Measurements from ENCODE around the gene FAU. TPM values are rescaled to one million over a fixed set of nuclear protein-coding genes. Genes with fewer than 3 reads are reported as not detected.

FAU gene
- total and polyA plus RNA-seq, 2 of the 13 experiments (the other 11 are each of a cell fraction or from before 2014, with no cell fraction given), result 374 to 869 TPM

DNA sequence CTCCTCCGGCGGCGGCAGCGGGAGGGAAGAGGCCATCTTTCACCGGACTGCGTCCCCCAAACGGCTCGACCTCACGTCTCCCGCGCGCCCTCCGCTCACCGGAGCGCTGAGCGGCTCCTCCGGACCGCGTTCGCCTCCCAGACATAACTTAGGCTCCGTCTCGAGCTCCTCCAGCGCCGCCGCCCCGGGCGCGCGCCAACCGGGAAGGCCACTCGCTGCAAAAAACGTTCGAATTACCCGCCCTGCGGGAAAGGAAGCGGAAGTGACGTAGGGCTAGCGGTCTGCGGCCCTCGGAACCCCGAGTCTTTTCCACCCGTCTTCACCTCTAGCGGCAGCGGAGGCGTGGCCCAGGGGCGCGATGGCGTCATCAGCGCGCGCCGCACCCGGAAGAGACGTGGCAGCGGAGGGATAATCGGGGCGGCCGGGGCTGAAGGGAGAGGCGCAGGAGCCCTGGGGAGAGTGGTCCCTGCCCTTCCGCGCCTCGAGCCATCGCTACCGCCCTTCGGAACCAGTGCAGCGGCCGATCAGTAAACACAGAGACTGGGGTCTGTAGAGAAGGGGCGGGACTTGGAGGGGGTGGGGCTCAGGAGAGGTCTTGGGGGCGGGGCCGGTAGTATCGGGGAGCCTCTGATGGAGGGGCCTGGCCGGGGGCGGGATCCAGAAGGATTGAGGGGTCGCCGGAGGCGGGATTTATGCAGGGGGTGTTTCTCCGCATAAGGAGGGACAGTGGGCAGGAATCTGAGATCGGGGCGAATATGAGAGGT, 37.9 kb downstream of the FAU start, which contains the start of the genes CDCA5 and ZFPL1 (continued):
- TF ChIP-seq, protein P1, sequence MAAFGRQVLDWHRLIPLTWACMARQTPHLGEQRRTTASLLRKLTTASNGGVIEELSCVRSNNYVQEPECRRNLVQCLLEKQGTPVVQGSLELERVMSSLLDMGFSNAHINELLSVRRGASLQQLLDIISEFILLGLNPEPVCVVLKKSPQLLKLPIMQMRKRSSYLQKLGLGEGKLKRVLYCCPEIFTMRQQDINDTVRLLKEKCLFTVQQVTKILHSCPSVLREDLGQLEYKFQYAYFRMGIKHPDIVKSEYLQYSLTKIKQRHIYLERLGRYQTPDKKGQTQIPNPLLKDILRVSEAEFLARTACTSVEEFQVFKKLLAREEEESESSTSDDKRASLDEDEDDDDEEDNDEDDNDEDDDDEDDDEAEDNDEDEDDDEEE (CRISPR knock-in tag; IDR thresholded peaks at IDR 0.05), result 0 out of 2 replicates have a peak, but pooled peaks have one; percentile 76
- peak; percentile 77; the same call in 1 of the 2 replicates for TF ChIP-seq ZFP41 (CRISPR knock-in tag; IDR thresholded peaks at IDR 0.05; ENCODE audit: borderline replicate concordance)
- TF ChIP-seq ZNF207 (IDR thresholded peaks at IDR 0.05; ENCODE audit: borderline replicate concordance), result no peak
- no peak; the same call in 1 of the 2 replicates for TF ChIP-seq RXRA (CRISPR knock-in tag; IDR thresholded peaks at IDR 0.05)
- TF ChIP-seq SSRP1 (CRISPR knock-in tag; IDR thresholded peaks at IDR 0.05), result 0 out of 2 replicates have a peak, but pooled peaks have one; percentile 25
- no peak for TF ChIP-seq AKAP8 (CRISPR knock-in tag; IDR thresholded peaks at IDR 0.05)
- TF ChIP-seq MLLT10 (CRISPR knock-in tag; IDR thresholded peaks at IDR 0.05), result no peak
- peak; percentile 94 for TF ChIP-seq SIN3A (IDR thresholded peaks at IDR 0.05; ENCODE audit: borderline replicate concordance, low read depth, low read length)
- TF ChIP-seq JUN (CRISPR knock-in tag; IDR thresholded peaks at IDR 0.05), result no peak
- TF ChIP-seq ZNF557 (CRISPR knock-in tag; IDR thresholded peaks at IDR 0.05), result no peak
- TF ChIP-seq, protein P2, sequence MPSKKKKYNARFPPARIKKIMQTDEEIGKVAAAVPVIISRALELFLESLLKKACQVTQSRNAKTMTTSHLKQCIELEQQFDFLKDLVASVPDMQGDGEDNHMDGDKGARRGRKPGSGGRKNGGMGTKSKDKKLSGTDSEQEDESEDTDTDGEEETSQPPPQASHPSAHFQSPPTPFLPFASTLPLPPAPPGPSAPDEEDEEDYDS (CRISPR knock-in tag; IDR thresholded peaks at IDR 0.05), result peak; percentile 59; the same call in 1 of the 2 replicates
- TF ChIP-seq MXI1 (IDR thresholded peaks at IDR 0.05; ENCODE audit: borderline replicate concordance, low read depth, low read length), result peak; percentile 94; the same call in 2 of the 3 replicates
- TF ChIP-seq MYC (CRISPR knock-in tag; IDR thresholded peaks at IDR 0.05; ENCODE audit: borderline replicate concordance), result peak; percentile 73; the same call in 1 of the 2 replicates
- TF ChIP-seq, protein P3, sequence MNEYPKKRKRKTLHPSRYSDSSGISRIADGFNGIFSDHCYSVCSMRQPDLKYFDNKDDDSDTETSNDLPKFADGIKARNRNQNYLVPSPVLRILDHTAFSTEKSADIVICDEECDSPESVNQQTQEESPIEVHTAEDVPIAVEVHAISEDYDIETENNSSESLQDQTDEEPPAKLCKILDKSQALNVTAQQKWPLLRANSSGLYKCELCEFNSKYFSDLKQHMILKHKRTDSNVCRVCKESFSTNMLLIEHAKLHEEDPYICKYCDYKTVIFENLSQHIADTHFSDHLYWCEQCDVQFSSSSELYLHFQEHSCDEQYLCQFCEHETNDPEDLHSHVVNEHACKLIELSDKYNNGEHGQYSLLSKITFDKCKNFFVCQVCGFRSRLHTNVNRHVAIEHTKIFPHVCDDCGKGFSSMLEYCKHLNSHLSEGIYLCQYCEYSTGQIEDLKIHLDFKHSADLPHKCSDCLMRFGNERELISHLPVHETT (CRISPR knock-in tag; conservative IDR thresholded peaks at IDR 0.05), result peak; percentile 79; the same call in 1 of the 2 replicates
- peak; percentile 76; the same call in 1 of the 2 replicates for TF ChIP-seq ZNF780A (CRISPR knock-in tag; IDR thresholded peaks at IDR 0.05)
- no peak for TF ChIP-seq SMARCC2 (IDR thresholded peaks at IDR 0.05)
- TF ChIP-seq CHCHD3 (CRISPR knock-in tag; IDR thresholded peaks at IDR 0.05), result peak; percentile 77; the same call in 1 of the 2 replicates
- TF ChIP-seq, protein P4, sequence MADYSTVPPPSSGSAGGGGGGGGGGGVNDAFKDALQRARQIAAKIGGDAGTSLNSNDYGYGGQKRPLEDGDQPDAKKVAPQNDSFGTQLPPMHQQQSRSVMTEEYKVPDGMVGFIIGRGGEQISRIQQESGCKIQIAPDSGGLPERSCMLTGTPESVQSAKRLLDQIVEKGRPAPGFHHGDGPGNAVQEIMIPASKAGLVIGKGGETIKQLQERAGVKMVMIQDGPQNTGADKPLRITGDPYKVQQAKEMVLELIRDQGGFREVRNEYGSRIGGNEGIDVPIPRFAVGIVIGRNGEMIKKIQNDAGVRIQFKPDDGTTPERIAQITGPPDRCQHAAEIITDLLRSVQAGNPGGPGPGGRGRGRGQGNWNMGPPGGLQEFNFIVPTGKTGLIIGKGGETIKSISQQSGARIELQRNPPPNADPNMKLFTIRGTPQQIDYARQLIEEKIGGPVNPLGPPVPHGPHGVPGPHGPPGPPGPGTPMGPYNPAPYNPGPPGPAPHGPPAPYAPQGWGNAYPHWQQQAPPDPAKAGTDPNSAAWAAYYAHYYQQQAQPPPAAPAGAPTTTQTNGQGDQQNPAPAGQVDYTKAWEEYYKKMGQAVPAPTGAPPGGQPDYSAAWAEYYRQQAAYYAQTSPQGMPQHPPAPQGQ (CRISPR knock-in tag; IDR thresholded peaks at IDR 0.05; ENCODE audit: borderline replicate concordance), result no peak
- TF ChIP-seq ZNF329 (CRISPR knock-in tag; IDR thresholded peaks at IDR 0.05; ENCODE audit: low read depth), result no peak
- TF ChIP-seq AGO1 (IDR thresholded peaks at IDR 0.05; ENCODE audit: low read depth, low read length, poor library complexity, severe bottlenecking), result peak; percentile 36
- TF ChIP-seq ZNF567 (CRISPR knock-in tag; IDR thresholded peaks at IDR 0.05; ENCODE audit: borderline replicate concordance), result peak; percentile 81; the same call in 1 of the 2 replicates
- no peak for TF ChIP-seq XRCC5 (optimal IDR thresholded peaks at IDR 0.05; ENCODE audit: low read length)
- peak; percentile 64; the same call in 1 of the 2 replicates for TF ChIP-seq ZFP36L1 (CRISPR knock-in tag; IDR thresholded peaks at IDR 0.05)
- TF ChIP-seq LCORL (IDR thresholded peaks at IDR 0.05), result no peak
- TF ChIP-seq LCORL (CRISPR knock-in tag; IDR thresholded peaks at IDR 0.05), result peak; percentile 14; the same call in 1 of the 2 replicates
- no peak for TF ChIP-seq KLF13 (CRISPR knock-in tag; IDR thresholded peaks at IDR 0.05)
- no peak for TF ChIP-seq FOXJ3 (CRISPR knock-in tag; IDR thresholded peaks at IDR 0.05; ENCODE audit: borderline replicate concordance)

All from HepG2 (cell line).